Measurements from ENCODE around the gene LSR. TPM values are rescaled to one million over a fixed set of nuclear protein-coding genes. Genes with fewer than 3 reads are reported as not detected.

The LSR gene
- total RNA-seq, 4 donors from 2014 or later = 2.5 to 11.4 (median 5.2) TPM

DNA sequence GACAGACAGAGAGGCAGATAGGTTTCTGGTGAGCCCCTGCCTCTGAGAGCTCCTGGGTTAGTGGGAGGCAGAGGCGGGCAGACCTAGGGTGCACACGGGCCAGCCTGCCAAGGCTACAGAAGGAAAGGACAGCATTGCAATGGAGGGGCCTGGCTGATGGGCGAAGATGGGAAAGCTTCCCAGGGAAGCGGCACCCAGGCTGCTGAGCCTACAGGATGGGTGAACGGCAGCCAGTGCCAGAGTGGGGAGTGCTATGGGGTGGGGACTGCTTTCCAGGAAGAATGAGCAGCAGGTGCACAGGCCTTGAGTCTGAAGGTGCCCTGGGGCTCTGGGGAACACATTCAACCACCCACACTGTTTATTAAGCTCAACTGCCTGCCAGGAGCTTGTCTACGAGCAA is 42.5 kb downstream of the LSR start:
- Histone ChIP-seq H3K36me3 (no peaks in the 10 kb centered on the region), H3K4me3 (no peak overlapping the region), H3K4me1 (no peaks in the 10 kb centered on the region), H3K27me3 (peaks cover 5 to 23% (median 22%) of the 10 kb centered on the region in 3 donors), H3K27ac (no peak overlapping the region), H3K9me3 (no peaks in the 10 kb centered on the region)
- intact Hi-C loops (cut with DNase I; ENCODE audit: low total_unique reads) = no loop called here
- TF ChIP-seq CTCF (IDR thresholded peaks at IDR 0.05 in 4 of 5, conservative IDR thresholded peaks at IDR 0.05 in 1 of 5) = no peak
- TF ChIP-seq POLR2A (IDR thresholded peaks at IDR 0.05) = no peak
- DNase-seq (no peak), ATAC-seq (no peak)
- in situ Hi-C loops (cut with MboI; ENCODE audit: low sequenced_read_pairs in 4 of 4) = no loop called here

- Histone ChIP-seq H3K27me3 (peaks cover 5 to 23% (median 22%) of the 10 kb centered on the region in 3 donors), H3K4me1 (no peaks in the 10 kb centered on the region), H3K36me3 (no peaks in the 10 kb centered on the region), H3K9me3 (no peaks in the 10 kb centered on the region), H3K4me3 (no peak within 1 kb of the TSS), H3K27ac (no peak within 1 kb of the TSS)
- ATAC-seq (no peak), DNase-seq (no peak)
- no peak for TF ChIP-seq CTCF (IDR thresholded peaks at IDR 0.05 in 4 of 5, conservative IDR thresholded peaks at IDR 0.05 in 1 of 5)
- intact Hi-C loops (cut with DNase I; ENCODE audit: low total_unique reads) = no loop called here
- in situ Hi-C loops (cut with MboI; ENCODE audit: low sequenced_read_pairs in 4 of 4) = no loop called here
These were observed 43.1 kb downstream of the LSR start, which contains the start of gene MAG for GRCh38 chr19:35291916-35292315. MAG (plus strand) TSS chr19:35292161; CDS start chr19:35295409, 3,248 bp downstream.

- in situ Hi-C loops (cut with MboI; ENCODE audit: low sequenced_read_pairs in 4 of 4) (no loop called here), intact Hi-C loops (cut with DNase I; ENCODE audit: low total_unique reads) (no loop called here)
- H3K27ac ChIP-seq = no peak overlapping the region
- H3K4me3 ChIP-seq = no peak overlapping the region
- ATAC-seq = no peak
- no peak for DNase-seq
- H3K9me3 ChIP-seq = no peaks in the 10 kb centered on the region
- no peaks in the 10 kb centered on the region for H3K36me3 ChIP-seq
- peaks cover 9 to 23% (median 22%) of the 10 kb centered on the region in 3 donors for H3K27me3 ChIP-seq
- TF ChIP-seq CTCF (IDR thresholded peaks at IDR 0.05 in 4 of 5, conservative IDR thresholded peaks at IDR 0.05 in 1 of 5) (no peak), POLR2A (IDR thresholded peaks at IDR 0.05) (no peak)
- H3K4me1 ChIP-seq = no peaks in the 10 kb centered on the region
These were observed 43.9 kb downstream of the LSR start for GRCh38 chr19:35292421-35293362.

DNA sequence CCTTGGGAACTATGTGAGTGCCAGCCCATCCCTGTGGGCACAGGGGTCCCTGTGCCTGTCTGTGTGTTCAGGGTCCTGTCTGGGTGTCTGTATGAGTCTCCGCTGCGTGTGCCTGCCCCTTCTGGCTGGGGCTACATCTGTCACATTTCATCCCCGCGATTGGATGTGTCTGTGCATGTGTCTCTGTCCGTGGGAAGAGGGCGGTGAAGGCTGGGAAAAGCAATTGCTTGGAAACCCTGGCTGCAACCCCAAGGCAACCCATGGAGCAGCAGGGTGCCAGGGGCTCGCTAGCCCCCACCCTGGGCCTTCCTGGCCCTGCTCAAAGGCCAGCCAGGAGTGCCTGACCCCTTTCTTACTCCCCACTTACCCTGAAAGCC is 44.5 kb downstream of the LSR start:
- no peaks in the 10 kb centered on the region for H3K4me1 ChIP-seq
- no peak overlapping the region for H3K4me3 ChIP-seq
- TF ChIP-seq POLR2A (IDR thresholded peaks at IDR 0.05) (no peak), CTCF (IDR thresholded peaks at IDR 0.05 in 4 of 5, conservative IDR thresholded peaks at IDR 0.05 in 1 of 5) (no peak)
- H3K27me3 ChIP-seq = peaks cover 12 to 29% (median 27%) of the 10 kb centered on the region in 3 donors
- in situ Hi-C loops (cut with MboI; ENCODE audit: low sequenced_read_pairs in 4 of 4) = no loop called here
- no peaks in the 10 kb centered on the region for H3K9me3 ChIP-seq
- intact Hi-C loops (cut with DNase I; ENCODE audit: low total_unique reads) = no loop called here
- ATAC-seq (no peak), DNase-seq (no peak)
- no peak overlapping the region for H3K27ac ChIP-seq
- no peaks in the 10 kb centered on the region for H3K36me3 ChIP-seq
